Dermis microvascular lymphatic vessel endothelial cell (primary cell): Measurements from ENCODE around the gene GPC1. TPM values are rescaled to one million over a fixed set of nuclear protein-coding genes. Genes with fewer than 3 reads are reported as not detected.
"Not testable (repeated sequence)": the region's sequence is repeated elsewhere in the genome, so short reads cannot be mapped to it uniquely, and the experiment has no call there.

ENCODE experiments used
- DNase-seq, 2 donors: peaks; one replicate each; pipeline versions ENCODE4 v3.0.0 to v3.0.0-alpha.2; 2010; ENCODE audit warnings: low read depth in 2 of 2
- total RNA-seq: library from RNA; depleted of rRNA; stranded (reverse); fragments of >200 nt; gene quantifications from 2 replicates; pipeline ENCODE4 v1.2.1, GENCODE V29; 2014

The GPC1 gene
- total RNA-seq, 1 donor from 2014 or later, result 12.5 TPM

DNA sequence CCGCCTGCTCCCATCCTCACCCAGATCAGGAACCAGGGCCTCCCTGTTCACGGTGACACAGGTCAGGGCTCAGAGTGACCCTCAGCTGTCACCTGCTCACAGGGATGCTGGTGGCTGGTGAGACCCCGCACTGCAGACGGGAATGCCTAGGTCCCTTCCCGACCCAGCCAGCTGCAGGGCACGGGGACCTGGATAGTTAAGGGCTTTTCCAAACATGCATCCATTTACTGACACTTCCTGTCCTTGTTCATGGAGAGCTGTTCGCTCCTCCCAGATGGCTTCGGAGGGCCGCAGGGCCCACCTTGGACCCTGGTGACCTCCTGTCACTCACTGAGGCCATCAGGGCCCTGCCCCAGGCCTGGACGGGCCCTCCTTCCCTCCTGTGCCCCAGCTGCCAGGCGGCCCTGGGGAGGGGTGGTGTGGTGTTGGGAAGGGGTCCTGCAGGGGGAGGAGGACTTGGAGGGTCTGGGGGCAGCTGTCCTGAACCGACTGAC lies 31.7 kb downstream of the GPC1 start:
- no peak for DNase-seq

DNA sequence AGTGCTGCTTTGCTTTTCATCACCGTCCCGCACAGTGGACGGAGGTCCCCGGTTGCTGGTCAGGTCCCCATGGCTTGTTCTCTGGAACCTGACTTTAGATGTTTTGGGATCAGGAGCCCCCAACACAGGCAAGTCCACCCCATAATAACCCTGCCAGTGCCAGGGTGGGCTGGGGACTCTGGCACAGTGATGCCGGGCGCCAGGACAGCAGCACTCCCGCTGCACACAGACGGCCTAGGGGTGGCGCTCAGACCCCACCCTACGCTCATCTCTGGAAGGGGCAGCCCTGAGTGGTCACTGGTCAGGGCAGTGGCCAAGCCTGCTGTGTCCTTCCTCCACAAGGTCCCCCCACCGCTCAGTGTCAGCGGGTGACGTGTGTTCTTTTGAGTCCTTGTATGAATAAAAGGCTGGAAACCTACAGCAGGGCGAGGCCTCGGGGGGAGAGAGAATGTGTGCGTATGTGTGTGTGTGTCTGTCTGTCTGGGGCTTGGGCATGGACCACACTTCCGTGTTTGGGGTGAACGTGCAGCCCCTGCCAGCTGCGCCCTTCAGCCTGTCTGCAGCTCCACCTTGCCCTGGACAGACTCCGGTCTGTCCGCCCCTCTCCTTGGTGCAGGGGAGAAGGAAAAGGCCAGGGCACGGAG lies 32.3 kb downstream of the GPC1 start:
- DNase-seq, result no peak

GRCh38 chr2:240468303-240469238 lies 33.1 kb downstream of the GPC1 start:
- DNase-seq, result no peak

DNA sequence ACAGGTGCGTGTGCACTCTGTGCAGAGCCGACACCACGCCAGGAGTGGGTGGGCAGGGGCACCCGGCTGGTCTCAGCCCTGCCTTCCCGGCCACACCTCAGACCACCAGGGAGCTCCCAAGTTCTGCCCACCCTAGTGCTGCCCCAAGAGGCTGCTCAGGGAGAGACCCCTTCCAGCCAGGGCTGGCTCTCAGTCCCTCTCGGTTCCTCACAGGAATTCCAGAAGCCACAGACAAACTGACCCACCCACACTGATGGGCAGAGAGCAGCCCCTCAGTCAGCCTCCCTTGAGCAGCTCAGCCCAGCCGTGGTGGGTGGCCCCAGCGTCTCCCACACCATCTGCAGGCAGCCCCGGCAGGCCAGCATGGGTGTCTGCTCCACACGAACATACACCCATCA lies 33.8 kb downstream of the GPC1 start:
- DNase-seq, result no peak

GRCh38 chr2:240469740-240470139 lies 34.3 kb downstream of the GPC1 start:
- no peak for DNase-seq

GRCh38 chr2:240472078-240472790 lies 36.8 kb downstream of the GPC1 start:
- DNase-seq, result no peak

- no peak for DNase-seq
These were observed 37.7 kb downstream of the GPC1 start for GRCh38 chr2:240473211-240473610.

DNA sequence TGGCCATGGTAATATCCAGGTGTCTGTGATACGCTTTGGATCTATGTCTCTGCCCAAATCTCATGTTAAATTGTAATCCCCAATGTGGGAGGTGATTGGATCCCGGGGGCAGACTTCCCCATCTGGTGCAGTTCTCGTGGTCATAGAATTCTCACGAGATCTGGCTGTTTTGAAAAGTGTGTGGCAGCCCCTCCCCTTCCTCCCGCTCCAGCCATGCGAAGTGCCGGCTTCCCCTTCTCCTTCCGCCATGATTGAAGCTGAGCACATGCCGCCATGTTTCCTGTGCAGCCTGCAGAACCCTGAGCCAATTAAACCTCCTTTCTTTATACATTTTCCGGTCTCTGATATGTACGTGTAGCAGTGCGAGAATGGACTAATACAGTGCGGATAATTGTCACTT lies 42.5 kb downstream of the GPC1 start:
- no peak for DNase-seq

DNA sequence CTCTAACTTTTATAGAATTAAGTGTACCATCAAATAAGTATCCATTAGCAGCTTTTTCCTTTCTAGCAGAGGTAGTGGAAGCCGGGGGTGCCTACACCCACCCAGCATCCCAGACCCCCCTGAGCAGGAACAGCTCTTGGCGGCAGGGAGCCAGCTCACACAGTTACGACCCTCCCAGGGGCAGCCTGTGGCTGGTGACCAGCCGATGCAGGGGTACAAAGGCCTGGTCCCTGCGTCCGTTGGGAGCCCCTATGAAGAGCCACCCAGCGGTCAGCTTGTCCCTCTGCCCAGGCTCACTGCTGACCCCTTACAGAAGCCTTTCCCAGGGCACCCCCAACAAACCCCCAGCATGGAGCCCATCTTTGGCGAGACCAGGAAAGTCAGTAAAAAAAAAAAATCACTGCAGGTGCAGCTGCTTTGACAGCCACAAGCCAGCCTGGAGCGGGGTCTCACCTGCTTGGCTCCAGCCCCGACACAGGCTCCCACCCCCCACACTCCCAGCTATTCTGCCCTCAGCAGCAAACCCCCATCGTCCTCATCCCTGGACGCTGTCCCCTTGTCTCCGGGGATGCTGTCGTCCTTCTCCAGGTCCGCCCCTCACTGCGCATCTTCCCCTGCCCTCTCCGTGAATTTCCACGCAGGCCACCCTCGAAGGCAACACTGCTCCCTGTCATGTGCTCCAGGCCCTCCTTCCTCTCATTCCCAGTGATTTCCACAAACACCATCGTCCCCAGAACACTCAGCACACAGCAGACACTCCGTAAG lies 43.1 kb downstream of the GPC1 start:
- no peak for DNase-seq

GRCh38 chr2:240479111-240479501 lies 43.6 kb downstream of the GPC1 start:
- no peak for DNase-seq

- no peak for DNase-seq
These were observed 45.6 kb downstream of the GPC1 start for GRCh38 chr2:240480834-240481623.

DNA sequence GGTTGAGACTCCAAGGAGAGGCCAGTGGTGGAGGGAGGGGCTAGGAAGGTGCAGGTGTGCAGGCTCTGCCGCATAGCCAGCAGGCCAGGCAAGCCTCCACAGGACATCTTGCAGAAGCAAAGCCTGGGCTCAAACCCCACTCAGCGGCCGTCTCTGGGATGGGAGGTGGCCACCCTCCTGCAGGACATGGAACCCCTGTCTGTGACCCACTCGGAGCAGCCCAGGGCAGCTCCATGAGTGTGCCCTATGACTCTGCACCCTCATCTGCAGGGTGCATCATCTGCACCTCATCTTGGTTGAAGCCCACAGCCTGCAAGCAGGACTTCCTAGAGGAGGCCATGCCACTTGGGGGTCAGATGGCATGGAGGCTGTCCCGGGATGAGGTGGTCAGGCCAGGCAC lies 46.3 kb downstream of the GPC1 start:
- DNase-seq, result no peak

DNA sequence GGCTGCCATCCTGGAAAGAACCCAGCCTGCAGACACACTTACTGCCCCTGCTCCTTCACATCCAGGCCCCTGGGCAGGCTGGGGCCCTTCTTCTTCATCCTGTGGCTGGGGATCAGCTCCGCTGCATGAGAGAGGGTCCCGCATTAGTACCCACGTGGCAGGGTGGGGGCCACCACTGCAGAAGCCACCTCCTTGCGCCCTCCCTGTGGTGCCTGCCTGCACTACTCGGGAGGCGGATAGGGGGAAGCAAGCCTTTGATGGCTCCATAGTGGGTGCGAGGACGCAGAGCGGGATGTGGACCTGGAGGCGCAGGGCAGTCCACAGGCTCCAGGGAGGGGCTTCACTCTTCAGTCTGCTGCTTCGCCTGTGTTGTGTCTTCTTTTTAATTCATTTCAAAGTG lies 46.7 kb downstream of the GPC1 start:
- no peak for DNase-seq

- DNase-seq, result no peak
These were observed 56.0 kb downstream of the GPC1 start for GRCh38 chr2:240491483-240491882.

DNA sequence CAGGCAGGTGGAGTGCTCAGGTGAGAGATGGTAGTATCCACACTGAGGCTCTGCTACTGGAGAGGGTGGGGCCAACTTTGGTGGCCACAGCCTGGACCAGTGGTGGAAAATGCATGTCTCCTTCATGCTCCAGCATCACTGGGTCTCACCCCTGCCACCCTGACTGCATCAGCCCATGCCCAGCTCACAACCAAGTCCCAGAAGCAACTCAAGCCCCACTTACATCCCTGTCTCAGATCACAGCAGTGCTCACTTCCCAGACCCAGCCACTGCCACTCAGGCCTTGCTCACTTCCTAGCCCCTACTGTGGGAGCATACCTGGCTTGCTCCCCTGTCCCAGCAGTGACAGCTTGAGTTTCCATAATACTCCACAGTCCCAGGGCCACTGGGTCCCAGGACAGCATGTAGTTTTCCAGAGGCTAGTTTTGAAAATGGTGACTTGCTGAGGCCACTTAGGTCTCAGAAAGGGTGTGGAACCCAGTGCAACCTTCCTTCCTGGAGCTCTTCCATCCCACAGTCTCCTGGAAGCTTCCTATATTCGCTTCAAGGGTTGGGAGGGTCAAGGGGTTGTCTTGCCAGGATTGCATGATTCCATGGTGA lies 58.8 kb downstream of the GPC1 start:
- no peak for DNase-seq

DNA sequence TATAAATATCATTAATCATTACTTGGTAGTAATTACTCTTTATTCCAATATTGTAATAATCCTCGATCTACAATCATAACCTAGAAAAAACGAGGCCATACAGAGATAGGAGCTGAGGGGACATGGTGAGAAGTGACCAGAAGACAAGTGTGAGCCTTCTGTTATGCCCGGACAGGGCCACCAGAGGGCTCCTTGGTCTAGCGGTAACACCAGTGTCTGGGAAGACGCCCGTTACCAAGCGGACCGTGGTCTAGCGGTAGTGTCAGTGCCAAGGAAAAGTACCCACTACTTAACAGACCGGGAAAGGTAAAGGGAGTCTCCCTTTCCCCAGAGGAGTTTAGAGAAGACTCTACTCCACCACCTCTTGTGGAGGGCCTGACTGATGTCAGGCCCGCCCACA lies 59.5 kb downstream of the GPC1 start:
- DNase-seq, result not testable (repeated sequence)

DNA sequence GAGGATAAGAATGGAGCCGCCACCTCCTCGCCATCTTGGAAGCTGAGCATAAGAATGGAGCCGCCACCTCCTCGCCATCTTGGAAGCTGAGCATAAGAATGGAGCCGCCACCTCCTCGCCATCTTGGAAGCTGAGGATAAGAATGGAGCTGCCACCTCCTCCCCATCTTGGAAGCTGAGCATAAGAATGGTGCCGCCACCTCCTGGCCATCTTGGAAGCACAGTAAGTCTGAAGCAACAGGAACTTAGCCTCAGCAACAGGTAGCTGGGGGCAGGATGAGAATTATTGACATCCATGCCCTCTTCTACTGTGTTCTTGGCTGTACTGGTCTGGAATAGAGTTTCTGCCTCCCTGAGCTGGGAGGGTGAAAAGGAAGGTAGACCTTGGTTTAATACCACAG lies 61.6 kb downstream of the GPC1 start:
- peak in 1 of 2 donors; percentile 32 for DNase-seq

- no peak for DNase-seq
These were observed 62.9 kb downstream of the GPC1 start for GRCh38 chr2:240498171-240498957.

DNA sequence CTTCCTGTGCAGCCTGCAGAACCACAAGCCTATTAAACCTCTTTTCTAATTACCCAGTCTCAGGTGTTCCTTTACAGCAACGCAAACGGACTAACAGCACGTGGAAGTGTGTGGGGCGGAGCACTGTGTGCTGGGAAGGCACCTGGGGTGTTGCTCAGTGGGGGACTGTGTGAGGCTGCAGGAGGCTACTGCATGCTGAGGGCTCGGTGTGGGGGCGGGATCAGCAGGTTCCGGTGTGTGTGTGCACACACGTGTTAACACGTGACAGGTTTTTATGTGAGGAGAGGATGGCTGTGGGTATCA lies 63.4 kb downstream of the GPC1 start:
- DNase-seq, result no peak
